Heart left ventricle (tissue), 16 donors: ENCODE measurements around the gene TTLL13. TPM values are rescaled to one million over a fixed set of nuclear protein-coding genes. Genes with fewer than 3 reads are reported as not detected.

ENCODE experiments used
- ATAC-seq, 4 donors: fragments of 200-7000 bp; cut with Tn5 transposase; one replicate each; pipeline ENCODE4 v1.9.1; 2020 to 2022; ENCODE audit warnings: moderate library complexity in 4 of 4, mild to moderate bottlenecking in 3 of 4, moderate number of reproducible peaks in 1 of 4
- DNase-seq, 5 donors: peaks; one replicate each; pipeline ENCODE4 v3.0.0-alpha.2; 2020
- H3K27ac ChIP-seq, 12 donors: fragments of 200-600 bp; sonication (generic) in 4 of 12; one replicate each; pipeline versions ENCODE4 v1.5.0 to v1.8.0; 2016 to 2022; ENCODE audit warnings: mild to moderate bottlenecking in 2 of 12
- H3K27me3 ChIP-seq, 9 donors: fragments of 200-600 bp; sonication (generic) in 2 of 9; one replicate each; pipeline versions ENCODE4 v1.5.1 to v1.8.0; 2016 to 2022; ENCODE audit warnings: mild to moderate bottlenecking in 3 of 9
- H3K36me3 ChIP-seq, 9 donors: fragments of 200-600 bp; sonication (generic) in 2 of 9; one replicate each; pipeline versions ENCODE4 v1.5.0 to v1.8.0; 2018 to 2022; ENCODE audit warnings: mild to moderate bottlenecking in 2 of 9
- H3K4me1 ChIP-seq, 12 donors: fragments of 200-600 bp; sonication (generic) in 4 of 12; one replicate each; pipeline versions ENCODE4 v1.5.0 to v1.8.0; 2016 to 2022; ENCODE audit warnings: mild to moderate bottlenecking in 3 of 12
- H3K4me3 ChIP-seq, 12 donors: fragments of 200-600 bp; sonication (generic) in 4 of 12; one replicate each; pipeline versions ENCODE4 v1.5.0 to v1.8.0; 2017 to 2022; ENCODE audit warnings: mild to moderate bottlenecking in 9 of 12, moderate library complexity in 4 of 12
- H3K9me3 ChIP-seq, 12 donors: fragments of 200-600 bp; sonication (generic) in 4 of 12; one replicate each; pipeline versions ENCODE4 v1.5.0 to v1.8.0; 2016 to 2022; ENCODE audit warnings: mild to moderate bottlenecking in 1 of 12
- POLR2A ChIP-seq, 2 donors: fragments of 450-650 bp; IDR thresholded peaks; one replicate each; pipeline ENCODE4 v1.6.1; 2017; ENCODE audit warnings: antibody characterized with exemption in 2 of 2, mild to moderate bottlenecking in 2 of 2, moderate library complexity in 2 of 2
- WGBS, 4 donors: extraction: QIAGEN DNeasy Blood & Tissue Kit in 2 of 4; methylation state at CpG; one replicate each; pipeline versions ENCODE4 v1.1.5 to v1.1.7; 2013 to 2018; 5-methylcytosine and 5-hydroxymethylcytosine counted together
- intact Hi-C, 10 donors: fragments of 100-400 bp; cut with DNase I; formaldehyde crosslinking; loops; one replicate each; pipeline versions ENCODE4 v1.11.1 to v1.14.2; 2022
- polyA plus RNA-seq, 2 donors: library from polyadenylated mRNA; stranded (reverse); fragments of 200-250 nt; gene quantifications; one replicate each; pipeline ENCODE4 v1.2.3, GENCODE V29; 2013
- total RNA-seq, 9 donors: library from RNA; depleted of rRNA in 2 of 9; stranded (reverse); fragments of >200 nt in 2 of 9; fragmentation: NEBNext Ultra II Directional in 3 of 9; extraction: Animal tissue kit (Norgen Biotek cat#: 25700) in 3 of 9; gene quantifications; one replicate each; pipeline versions ENCODE4 v1.1.0 to v1.2.4, GENCODE V29; 2016 to 2023
- TF ChIP-seq, protein P1 (sequence below), 12 donors: fragments of 200-600 bp; sonication (generic) in 4 of 12; IDR thresholded peaks; one replicate each; pipeline versions ENCODE4 v1.5.0 to v1.8.0; 2018 to 2022; ENCODE audit warnings: antibody characterized with exemption in 12 of 12, mild to moderate bottlenecking in 5 of 12
- donor health status: ischemic (EF 13 %, LVEDD 7.1; RV severe dilation, severe dysfunction).
- donor health status: healthy with polysubstance abuse.
- donor health status: DM: no; HTN: yes; CAD: no.
- donor health status: DM: no; HTN: no; CAD: no.
- donor health status: ischemic (EF 25% LVEDD 6.9; RV normal size, moderate dysfunction).
- donor health status: ischemic (EF 25% LVEDD 5.7; RV mildly dilated, moderate dysfunction).
- donor health status: healthy.
- donor health status: DM: yes; HTN: yes; CAD: no.
- donor health status: ischemic (EF 35%, LVEDD 5.7; RV mildly dilated, moderate dysfunction).
- donor health status: nonischemic (EF 11% LVEDD 7.7; RV severe dilation, severe dysfunction).
- donor health status: DM: yes; HTN: yes; CAD: no.
- donor health status: PGD.
- donor health status: ischemic (EF 29% LVEDD 5.4; RV normal size, mild dysfunction).
- donor health status: nonischemic (EF 23%, LVEDD 6.1; RV moderate dilation, normal function).

The TTLL13 gene
- total and polyA plus RNA-seq, 11 donors = 0.07 to 0.35 (median 0.14) TPM; not detected in 5

- intact Hi-C loops = loop anchor here in 2 of 10 donors (5.0 kb wide), 2 partner anchors 34 to 119 kb away; partner anchors contain the start of gene IDH2 (in 1 of the 2)
- ATAC-seq = peak; percentile 55 to 87 (median 80)
- WGBS, 4 donors = 39 to 59% (median 46%) methylated on average over 7 to 14 of the region's 14 CpGs
Measured at GRCh38 chr15:90221246-90221900, 28.0 kb upstream of the TTLL13 start.

GRCh38 chr15:90222547-90222946 is 26.8 kb upstream of the TTLL13 start:
- 74 to 93% (median 86%) methylated on average over 2 of the region's 2 CpGs for whole genome bisulfite sequencing, 4 donors
- Histone ChIP-seq H3K9me3 (no peaks in the 10 kb centered on the region), H3K4me3 (no peak overlapping the region), H3K36me3 (peaks cover 0 to 58% (median 48%) of the 10 kb centered on the region in 9 donors), H3K27ac (no peak overlapping the region), H3K4me1 (peaks cover 0 to 14% (median 8%) of the 10 kb centered on the region in 12 donors), H3K27me3 (no peaks in the 10 kb centered on the region)
- DNase-seq (no peak), ATAC-seq (no peak)
- TF ChIP-seq POLR2A (IDR thresholded peaks at IDR 0.05) = no peak
- TF ChIP-seq, protein P1, sequence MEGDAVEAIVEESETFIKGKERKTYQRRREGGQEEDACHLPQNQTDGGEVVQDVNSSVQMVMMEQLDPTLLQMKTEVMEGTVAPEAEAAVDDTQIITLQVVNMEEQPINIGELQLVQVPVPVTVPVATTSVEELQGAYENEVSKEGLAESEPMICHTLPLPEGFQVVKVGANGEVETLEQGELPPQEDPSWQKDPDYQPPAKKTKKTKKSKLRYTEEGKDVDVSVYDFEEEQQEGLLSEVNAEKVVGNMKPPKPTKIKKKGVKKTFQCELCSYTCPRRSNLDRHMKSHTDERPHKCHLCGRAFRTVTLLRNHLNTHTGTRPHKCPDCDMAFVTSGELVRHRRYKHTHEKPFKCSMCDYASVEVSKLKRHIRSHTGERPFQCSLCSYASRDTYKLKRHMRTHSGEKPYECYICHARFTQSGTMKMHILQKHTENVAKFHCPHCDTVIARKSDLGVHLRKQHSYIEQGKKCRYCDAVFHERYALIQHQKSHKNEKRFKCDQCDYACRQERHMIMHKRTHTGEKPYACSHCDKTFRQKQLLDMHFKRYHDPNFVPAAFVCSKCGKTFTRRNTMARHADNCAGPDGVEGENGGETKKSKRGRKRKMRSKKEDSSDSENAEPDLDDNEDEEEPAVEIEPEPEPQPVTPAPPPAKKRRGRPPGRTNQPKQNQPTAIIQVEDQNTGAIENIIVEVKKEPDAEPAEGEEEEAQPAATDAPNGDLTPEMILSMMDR (IDR thresholded peaks at IDR 0.05) = no peak
- intact Hi-C loops = loop anchor here in 2 of 10 donors (5.0 kb wide), 2 partner anchors 35 to 120 kb away; partner anchors contain the start of gene IDH2 (in 1 of the 2)

More at GRCh38 chr15:90221246-90221900, 28.0 kb upstream of the TTLL13 start:
- Histone ChIP-seq H3K4me3 (no peak overlapping the region), H3K27ac (peak overlapping the region in 8 of 12 donors; percentile 25 to 62 (median 50)), H3K4me1 (peaks cover 0 to 14% (median 8%) of the 10 kb centered on the region in 12 donors), H3K9me3 (no peaks in the 10 kb centered on the region), H3K36me3 (peaks cover 0 to 51% (median 43%) of the 10 kb centered on the region in 9 donors), H3K27me3 (no peaks in the 10 kb centered on the region)
- TF ChIP-seq, protein P1 (IDR thresholded peaks at IDR 0.05) = peak; percentile 62 to 89 (median 72)
- TF ChIP-seq POLR2A (IDR thresholded peaks at IDR 0.05) = no peak
- DNase-seq = peak; percentile 80 to 85 (median 82)

DNA sequence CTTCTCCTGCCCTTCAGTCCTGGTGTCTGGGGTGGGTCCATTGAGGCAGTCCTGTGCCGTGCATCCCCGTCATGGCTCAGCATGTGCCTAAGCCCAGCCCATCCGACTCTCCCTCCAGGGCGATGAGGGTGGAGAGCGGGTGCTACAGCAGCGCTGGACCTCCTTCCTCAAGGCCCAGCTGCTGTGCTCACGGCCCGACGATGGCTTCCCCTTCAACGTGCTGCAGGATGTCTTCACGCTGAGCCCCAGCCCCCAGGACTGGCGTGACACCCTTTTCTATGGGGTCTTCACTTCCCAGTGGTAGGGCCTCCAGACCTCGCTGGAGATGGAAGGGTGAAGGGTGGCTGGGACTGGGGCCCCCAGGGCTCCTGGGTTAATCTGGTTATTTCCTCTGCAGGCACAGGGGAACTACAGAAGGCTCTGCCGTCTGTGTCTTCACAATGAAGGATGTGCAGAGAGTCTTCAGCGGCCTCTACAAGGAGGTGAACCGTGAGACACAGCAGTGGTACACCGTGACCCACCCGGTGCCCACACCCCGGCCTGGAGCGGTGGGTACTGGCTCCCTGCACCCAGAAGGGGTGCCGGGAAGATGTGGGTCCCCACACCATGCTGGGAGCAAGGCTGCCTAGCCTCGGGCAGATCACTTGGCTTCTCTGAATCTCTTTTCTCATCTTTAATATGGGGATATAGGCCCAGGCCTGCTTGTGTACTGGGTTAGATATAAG is 25.8 kb upstream of the TTLL13 start:
- H3K36me3 ChIP-seq = peaks cover 0 to 64% (median 55%) of the 10 kb centered on the region in 9 donors
- 92 to 95% (median 94%) methylated on average over 5 to 22 of the region's 22 CpGs for WGBS, 4 donors
- H3K27ac ChIP-seq = no peak overlapping the region
- DNase-seq = no peak
- H3K4me3 ChIP-seq = no peak overlapping the region
- intact Hi-C loops = loop anchor here in 2 of 10 donors (5.0 kb wide), 2 partner anchors 36 to 121 kb away; partner anchors contain the start of gene IDH2 (in 1 of the 2)
- H3K4me1 ChIP-seq = peaks cover 0 to 14% (median 8%) of the 10 kb centered on the region in 12 donors
- no peaks in the 10 kb centered on the region for H3K9me3 ChIP-seq
- TF ChIP-seq, protein P1 (IDR thresholded peaks at IDR 0.05) = no peak
- TF ChIP-seq POLR2A (IDR thresholded peaks at IDR 0.05) = no peak
- ATAC-seq = no peak
- no peaks in the 10 kb centered on the region for H3K27me3 ChIP-seq

DNA sequence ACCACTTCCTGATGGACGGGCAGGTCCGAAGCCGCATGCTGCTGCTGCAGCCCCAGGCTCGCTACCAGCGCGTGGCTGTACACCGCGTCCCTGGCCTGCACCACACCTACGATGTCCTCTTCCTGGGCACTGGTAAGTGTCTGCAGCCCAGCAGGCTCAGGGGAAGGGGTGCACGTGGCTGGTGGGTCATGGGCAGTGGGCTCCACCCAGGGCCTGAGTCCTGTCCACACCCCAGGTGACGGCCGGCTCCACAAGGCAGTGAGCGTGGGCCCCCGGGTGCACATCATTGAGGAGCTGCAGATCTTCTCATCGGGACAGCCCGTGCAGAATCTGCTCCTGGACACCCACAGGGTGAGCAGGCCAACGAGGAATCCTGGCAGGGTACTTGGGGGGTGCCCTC is 24.3 kb upstream of the TTLL13 start:
- peaks cover 0 to 25% (median 11%) of the 10 kb centered on the region in 12 donors for H3K4me1 ChIP-seq
- no peak overlapping the region for H3K4me3 ChIP-seq

More for the DNA sequence above, 24.3 kb upstream of the TTLL13 start:
- Histone ChIP-seq H3K27ac (no peak overlapping the region), H3K27me3 (no peaks in the 10 kb centered on the region), H3K9me3 (no peaks in the 10 kb centered on the region), H3K36me3 (peaks cover 0 to 78% (median 69%) of the 10 kb centered on the region in 9 donors)
- no peak for DNase-seq
- no peak for TF ChIP-seq POLR2A (IDR thresholded peaks at IDR 0.05)
- TF ChIP-seq, protein P1 (IDR thresholded peaks at IDR 0.05) = no peak
- WGBS, 4 donors = 87 to 97% (median 92%) methylated on average over 10 to 17 of the region's 17 CpGs
- no peak for ATAC-seq
- intact Hi-C loops = no loop called here
